ENCODE measurements around the gene USP49.

USP49 gene

DNA sequence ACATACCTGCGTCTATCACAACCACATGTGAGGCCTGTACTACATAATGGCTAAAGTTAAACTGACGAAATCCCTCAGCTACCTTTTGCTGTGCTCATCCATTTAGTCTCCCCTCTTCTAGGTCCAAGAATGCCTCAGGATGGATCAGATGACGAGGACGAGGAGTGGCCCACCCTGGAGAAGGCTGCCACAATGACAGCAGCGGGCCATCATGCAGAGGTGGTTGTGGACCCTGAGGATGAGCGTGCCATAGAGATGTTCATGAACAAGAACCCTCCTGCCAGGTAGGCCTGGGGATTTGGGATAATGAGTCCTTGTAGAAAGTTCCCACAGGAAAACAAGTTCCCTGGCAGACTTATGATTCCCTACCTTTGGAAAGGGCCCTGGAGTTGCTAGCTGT is 32.1 kb upstream of the USP49 start:
- no peak for DNase-seq

DNA sequence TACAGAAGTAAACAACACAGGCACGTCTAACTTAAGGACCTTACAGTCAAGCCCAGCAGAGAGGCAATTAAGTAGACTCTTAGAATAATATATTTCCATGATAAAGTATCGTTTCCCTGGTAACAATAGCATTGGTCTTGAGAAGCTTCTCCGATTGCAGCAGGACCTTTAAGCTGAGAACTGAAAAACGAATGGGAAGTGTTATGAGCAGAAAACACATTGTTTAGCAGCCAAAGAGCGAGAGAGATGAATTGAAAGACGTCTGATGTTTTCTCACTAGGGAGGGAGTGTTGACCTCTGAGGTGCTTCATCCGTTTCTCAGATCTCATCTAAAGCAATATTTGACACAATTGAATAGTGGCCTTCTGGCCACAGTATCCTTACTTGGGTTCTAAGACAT is 27.0 kb upstream of the USP49 start:
- no peak for DNase-seq

DNA sequence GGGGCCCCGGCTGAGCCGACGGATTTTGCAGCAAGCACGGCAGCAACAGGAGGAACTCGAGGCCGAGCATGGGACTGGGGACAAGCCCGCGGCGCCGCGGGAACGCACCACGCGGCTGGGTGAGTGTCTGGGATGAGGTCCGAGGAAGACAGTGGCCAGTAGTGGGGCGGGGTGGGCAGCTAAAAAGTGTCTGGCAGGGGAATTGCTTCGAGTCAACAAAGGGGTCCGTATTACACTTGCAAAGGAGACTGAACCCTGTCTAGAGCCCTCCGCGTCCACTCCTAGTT is 26.5 kb upstream of the USP49 start:
- no peak for DNase-seq

DNA sequence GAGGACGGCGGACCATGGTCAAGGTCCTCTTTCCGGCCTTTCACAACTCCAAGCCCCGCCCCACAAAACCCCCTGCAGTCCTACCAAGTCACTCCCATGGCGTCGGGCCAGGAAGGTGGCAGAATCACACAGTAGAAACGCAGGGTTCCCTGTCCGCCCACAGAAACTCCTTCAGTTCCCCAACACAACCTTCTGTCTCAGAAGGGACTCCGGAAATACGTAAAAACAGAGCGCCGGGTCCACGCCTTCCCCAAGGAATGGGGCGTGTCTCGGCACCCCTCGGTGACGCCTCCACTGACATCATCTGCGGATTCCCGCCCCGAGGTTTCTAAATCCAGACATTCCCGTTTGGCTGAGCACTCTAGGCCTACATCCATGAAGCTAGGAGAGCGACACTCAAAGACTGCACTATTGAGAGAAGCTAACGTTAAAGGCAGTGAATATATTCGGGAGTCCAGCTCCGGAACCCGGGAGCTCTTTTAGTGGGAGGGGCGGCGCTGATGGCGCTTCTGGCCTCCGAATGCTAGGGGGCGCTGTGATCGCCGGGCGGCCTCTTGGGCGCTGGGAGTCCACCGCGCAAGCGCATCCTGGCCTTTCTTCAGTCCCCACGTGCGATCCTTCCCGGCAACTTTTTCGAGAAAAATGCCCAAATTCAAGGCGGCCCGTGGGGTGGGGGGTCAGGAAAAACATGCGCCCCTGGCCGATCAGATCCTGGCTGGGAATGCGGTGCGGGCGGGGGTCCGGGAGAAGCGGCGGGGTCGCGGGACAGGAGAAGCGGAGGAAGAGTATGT is 25.9 kb upstream of the USP49 start, which contains the start of the genes BYSL and MED20:
BYSL (plus strand) TSS at position 579 of the 791 bp plus-strand sequence; CDS start at position 643, 64 bp downstream.
MED20 (minus strand) TSS at position 219 of the 791 bp plus-strand sequence; CDS start at position 98, 121 bp downstream.
- DNase-seq: peak; percentile 97

DNA sequence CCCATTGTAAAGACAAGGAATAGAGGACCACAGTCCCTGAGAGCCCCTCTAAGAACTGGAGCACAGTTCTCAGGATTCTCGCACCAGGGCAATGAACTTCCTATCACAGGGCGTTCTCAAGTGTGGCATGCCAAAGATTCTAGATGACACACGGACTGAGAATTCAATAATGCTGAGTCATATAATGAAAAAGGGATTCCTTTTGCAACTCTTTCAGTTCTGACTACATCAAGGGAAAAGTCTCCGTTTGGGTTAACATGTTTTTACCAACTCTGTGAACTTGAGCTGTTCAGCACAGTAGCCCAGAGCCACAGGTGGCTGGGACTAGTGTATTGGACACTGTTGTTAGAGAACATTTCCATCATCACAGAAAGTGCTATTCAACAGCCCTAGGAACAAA is 22.4 kb upstream of the USP49 start:
- no peak for DNase-seq

DNA sequence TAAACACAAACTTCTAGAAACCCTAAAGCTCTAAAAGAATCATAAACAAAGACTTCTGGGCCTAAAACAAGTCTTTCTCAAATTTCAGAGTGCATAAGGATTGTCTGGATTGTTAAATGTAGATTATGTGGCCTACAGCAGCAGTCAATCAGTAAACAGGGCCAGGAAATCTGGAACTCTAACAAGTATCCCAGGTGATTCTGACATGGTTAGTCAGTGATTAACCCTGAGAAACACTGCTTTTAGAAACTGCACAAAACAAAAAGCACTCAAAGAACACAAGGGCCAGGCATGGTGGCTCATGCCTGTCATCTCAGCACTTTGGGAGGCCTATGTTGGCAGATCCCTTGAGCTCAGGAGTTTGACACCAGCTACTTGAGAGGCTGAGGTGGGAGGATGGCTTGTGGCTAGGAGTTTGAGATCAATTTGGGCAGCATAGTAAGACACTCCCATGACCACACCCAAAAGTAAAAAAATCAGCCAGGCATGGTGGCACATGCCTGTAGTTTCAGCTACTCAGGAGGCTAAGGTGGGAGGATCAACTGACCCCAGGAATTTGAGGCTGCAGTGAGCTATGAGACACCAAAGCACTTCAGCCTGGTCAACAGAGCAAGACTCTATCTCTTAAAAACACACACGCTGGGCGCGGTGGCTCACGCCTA is 19.8 kb upstream of the USP49 start:
- DNase-seq: no peak

DNA sequence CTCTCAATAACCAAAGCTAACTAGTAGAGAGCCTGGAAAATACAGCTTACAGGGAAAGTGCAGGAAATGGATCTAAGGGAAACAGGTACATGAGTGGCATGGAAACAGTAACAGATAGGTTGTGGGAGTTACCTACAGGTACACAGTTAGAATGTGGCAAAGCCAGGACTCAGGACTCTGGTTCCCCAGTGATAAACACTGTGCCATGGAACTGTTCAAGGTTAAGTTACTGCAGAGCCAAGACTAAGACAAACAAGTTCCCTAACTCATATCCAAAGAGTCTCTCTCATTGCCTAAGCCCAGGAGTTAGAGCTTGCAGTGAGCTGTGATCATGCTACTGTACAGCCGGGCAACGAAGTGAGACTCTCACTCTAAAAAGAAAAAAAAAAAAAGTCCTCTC is 19.2 kb upstream of the USP49 start:
- DNase-seq: no peak

DNA sequence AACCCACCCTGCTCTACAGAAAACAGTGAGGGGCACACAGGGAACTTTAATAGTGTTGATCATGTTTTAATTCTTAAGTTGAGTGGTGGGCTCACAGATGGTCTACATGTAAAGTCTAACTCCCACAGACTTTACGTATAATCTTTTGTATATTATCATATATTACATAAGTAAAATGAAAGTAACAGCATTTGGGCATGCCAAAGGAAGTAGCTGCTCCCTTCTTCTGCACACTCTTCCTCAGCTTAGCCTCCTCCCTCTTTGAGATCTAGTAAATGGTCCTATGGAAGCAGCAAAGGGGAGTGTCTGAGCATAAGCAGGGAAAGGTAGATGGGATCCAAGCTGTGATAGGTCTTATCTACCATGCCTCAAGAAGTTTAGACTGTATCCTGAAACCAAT is 14.6 kb upstream of the USP49 start:
- DNase-seq: no peak

DNA sequence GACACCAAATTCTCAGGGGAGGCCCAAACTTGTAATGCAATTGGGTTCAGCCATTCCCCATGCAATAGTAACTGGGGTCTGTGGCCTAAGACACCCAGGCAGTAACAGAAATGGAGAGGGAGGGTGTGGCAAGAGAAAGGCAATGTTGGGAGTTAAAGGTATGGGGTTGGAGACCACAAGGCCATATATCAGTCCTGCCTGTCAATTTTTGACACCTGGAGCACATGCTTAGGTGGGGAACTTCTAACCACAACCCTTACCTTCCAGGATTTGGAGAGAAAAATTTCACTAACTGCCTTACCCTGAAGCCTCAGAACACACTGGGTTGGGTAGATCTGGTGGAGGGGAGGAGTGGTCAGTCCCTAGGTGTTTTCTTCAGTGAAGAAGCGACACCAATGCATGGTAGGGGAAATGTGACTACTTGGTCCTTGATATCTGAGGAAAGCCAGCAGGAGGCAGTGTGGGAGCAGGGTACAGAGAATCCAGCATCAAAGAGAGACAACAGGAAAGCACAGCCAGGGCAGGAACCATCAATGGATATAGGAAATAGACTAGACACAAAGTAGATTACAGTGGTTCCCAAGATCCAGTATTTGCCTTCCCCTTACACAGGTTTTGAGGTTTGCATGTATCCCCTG is 6.8 kb upstream of the USP49 start:
- DNase-seq: peak; percentile 42 to 69

DNA sequence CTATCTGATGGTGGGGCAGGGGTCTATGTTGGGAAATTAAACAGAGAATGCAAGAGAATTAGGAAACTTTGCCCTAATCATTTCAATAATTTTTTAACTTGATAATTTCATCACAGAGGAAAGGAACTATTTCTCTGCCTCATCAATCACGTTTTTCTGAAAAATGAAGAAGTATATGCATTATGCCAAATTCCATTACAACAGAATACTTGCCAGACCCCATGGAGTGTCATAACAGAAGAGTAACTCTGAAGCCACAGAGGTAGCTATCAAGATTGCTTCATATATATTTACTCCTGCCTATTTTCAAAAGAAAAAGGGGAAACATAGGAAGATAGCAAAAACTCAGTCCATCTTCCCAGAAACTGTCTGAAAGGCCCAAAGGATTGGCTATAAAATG is 5.7 kb upstream of the USP49 start:
- peak; percentile 61 for DNase-seq

DNA sequence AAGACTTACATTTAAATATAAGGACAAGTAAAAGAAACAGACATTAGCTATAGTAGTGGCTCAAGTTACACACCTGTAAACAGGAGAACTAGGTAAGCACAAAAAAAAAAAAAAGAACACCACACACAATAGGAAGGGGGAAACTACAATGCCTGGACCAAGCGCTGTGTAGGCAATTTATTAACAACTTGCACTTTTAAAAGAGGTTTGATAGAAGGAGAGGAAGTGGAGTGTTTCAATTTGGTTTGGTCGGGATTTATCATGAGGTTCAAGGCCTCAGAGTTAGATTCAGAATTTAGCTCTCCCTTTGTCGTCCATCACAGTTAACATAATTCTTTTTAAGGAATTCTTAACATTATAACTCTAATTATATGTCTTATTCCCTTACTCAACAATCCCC is 1.1 kb upstream of the USP49 start:
- DNase-seq: no peak

DNA sequence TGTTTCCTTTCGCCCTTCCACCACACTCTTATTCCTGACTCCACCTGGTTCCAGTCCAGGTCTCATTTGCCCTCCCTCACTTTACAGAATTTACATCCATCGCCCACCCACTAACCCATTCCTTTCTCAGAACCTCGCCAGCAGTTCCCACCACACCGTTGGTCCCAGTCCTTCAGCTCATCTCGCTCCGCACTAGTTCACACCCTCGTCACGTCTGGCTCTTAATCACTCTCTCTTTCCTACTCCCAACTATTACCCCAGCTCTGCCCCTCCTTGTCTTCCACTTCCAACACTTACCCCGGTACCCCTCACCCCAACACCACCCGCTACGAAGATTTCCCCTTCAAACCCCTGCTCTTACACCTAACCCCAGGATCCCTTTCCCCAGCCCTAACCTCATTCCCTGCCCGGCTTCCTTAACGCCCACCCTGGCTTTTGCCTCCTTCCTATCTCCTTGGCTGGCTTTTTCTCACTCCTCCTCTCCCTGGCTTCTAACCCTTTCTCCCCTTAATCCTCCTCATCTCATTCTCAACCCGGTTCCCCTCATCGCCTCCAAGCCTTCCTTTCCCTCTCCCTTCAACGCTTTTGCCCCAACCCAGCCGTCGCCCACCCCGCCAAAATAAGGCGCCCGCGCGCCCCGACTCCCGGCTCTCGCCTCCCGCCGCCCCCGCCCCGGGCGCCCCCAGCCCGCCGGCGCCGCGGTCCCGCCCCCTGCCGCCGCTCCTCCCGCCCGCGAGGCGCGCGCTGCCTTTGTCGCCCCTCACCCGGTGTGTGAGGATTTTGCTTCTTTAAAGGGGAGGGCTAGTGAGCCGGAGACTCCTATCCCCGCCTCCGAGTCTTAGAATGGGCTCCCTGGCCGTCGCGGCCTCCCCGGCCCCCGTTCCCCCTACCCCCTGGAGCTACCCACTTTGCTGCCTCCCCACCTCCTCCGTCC is 542 bp downstream of the USP49 start:
- DNase-seq: no peak

DNA sequence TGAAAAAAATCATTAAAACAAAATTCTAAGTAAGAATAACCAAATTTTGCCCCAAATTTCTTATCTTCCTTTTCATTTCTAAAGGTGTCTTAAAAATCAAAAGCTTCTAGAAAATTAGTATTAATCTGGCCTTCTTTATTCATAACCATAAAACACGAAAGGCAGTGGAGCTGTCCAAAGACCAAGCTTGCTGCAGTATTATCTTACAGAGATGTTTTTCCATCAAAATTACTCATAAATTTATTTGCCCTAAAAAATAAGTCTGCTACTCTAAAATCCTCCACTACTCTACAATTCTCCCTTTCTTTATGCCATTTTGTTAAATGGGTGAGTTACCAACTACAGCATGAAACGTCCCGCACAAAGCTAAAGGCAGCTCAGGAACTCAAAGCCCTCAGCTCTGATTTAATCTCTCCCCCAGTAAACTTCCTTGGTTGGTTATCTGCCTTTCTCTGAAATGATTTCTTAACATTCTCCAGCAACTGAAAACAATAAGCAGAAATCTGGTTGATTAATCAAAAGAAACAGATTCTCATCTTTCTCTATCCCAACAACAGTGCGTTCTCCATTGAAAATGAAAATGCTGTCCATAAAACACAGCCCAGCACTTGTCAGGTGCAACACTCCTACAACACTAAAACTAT is 2.1 kb downstream of the USP49 start:
- no peak for DNase-seq

DNA sequence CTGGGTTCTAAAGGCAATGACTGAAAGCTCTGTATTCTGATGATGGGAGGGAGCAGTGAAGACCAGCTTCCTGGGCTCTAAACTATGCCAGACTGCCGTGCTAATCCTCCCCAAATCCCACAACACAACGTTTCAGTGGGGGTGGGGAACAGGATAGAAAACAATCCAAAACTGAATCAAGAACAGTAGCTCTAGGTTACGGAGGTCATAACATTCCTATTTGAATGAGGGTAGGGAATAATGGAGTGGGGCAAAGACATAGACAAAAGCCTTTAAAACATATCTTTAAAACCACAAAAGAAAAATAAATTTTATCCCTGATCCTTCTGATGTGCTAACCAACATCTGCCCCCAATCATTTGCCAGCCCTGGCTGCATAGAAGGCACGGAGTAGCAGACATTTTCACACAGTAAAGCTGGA is 7.8 kb downstream of the USP49 start:
- no peak for DNase-seq

DNA sequence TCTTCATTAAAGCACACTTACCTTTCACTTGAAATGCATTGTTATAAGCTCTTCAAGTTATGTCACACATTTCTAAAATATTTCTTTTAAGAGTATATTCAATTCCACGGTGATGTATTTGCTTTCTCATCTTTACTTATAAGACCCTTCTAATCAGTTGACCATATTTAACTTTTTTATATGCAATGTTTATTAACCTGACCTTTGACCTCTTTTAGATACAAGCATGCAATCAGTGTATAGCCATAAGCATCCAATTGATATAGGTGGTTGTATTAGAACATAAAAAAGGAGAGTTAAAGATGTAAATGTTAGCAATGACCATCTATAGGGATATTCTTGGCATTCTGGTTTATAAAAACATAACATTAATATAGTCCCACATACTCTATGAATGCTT is 9.2 kb downstream of the USP49 start:
- DNase-seq: no peak

DNA sequence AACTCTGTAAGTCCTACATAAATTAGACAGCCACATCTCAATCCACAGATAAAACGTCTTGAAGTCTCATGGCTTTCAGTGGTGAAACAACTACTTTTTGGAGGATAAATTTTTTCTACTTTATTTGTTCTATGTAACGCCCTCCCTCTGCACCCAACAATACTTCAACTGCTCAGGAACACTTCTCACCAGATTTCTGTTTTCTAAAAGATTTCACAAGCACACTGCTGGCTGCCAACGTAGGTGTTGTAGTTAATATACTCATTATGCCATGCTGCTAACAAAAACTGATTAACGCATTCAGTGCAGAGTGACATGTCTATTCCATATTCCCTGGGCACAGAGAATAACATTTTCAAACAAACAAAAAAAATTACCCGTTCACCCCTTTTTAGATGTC is 10.2 kb downstream of the USP49 start:
- DNase-seq: no peak

DNA sequence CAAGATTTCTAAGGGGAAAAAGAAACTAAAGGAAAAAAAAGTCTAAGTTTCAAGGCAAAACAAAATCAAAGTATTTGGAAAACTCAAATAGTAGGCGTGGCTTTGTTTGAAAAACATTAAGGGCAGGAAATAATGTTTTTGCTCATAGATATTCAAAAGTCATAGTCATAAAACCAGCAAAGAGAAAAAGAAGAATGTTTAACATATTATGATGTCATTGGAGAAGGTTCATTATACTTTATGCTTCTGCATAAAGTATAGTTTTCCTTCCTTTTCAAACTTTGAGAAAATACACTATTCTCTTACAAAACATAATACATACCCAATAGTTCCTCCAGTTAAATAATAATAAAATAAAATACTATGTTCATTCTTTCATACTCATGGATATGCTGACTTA is 13.7 kb downstream of the USP49 start:
- DNase-seq: no peak

DNA sequence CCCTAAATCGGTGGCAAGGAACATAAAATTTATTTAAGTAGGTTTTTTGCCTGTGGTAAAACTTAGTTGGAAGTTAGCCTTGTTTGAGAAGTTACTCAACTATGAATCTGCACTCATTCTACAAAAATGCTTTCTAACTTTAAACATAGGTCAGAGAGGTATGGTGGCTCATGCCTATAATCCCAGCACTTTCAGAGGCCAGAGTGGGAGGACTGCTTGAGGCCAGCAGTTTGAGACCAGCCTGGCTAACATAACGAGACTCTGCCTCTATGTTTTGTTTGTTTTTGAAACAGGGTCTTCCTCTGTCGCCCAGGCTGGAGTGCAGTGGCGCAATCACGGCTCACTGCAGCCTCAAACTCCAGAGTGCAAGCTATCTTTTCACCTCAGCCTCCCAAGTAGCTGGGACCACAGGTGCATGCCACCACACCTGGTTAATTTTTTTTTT is 16.2 kb downstream of the USP49 start:
- DNase-seq: no peak

DNA sequence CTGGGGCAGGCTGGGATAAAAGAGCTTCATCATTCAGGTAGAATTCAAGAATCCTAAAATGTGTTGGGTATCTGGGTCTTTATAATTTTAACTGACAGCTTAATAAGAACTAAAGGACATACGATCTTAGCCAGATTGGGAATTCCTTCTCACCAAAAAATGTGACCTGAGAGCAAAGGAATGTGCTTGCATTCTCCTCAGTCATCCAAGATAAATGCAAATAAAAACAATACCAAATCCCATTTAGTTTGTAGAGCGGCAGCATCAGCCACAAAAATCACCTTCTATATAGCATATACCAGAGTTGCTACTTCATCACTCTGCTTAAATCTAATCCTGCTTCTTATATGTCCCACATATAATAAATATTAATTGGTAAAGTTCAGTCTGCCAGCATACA is 16.9 kb downstream of the USP49 start:
- no peak for DNase-seq

DNA sequence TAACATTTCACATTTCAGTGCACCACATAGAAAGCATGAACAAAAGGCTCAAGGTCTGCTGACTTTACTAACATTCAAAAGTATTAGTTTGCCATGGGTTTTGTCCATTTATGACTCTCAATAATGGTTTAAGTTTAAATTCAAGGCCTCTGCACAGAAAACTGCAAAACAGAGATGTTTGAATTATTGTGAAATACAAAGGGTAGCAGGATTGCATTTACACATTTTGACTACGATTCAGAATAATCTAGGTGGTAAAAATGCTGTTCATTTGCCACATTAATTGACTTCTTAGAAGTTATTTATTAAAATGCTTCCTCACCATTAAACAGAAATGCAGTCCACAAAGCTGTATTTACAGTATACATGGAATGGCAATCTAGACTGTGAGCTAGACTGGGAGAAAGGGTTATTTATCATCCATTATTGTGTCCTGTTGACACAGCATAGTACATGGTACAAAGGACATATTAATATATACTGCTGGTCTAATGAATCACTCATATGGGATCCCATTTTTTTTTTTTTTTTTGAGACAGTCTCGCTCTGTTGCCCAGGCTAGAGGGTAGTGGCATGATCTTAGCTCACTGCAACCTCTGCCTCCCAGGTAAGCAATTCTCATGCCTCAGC is 18.0 kb downstream of the USP49 start:
- DNase-seq: no peak

DNA sequence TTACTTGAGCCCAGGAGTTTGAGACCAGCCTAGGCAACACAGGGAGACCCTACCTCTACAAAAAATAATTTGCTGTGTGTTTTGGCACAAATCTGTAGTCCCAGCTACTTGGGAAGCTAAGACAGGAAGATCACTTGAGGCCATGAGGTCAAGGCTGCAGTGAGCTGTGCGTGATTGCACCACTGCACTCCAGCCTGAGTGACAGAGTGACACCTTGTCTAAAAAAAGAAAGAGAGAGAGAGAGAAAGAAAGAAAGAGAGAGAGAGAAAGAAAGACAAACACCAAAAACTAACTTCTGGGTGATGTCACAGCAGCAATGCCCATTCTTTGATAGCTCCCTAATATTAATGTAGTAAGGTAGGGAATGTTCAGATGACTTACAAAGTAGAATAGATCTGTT is 20.4 kb downstream of the USP49 start:
- DNase-seq: no peak

DNA sequence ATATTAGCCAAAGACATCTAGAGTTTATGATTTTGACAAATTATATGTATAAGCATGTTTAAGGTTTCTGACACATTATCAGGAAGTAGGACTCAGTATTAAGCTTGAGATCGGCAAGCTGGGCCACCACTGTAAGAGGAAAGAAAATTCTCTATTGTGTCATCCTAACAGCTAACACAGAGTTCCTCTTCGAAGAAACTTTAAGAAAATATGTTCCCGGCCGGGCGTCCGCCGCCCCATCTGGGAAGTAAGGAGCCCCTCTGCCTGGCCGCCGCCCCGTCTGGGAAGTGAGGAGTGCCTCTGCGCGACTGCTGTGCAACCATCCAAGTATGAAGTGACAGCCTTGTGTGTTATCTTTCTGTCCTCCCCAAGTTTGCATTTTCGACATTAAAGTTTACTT is 23.0 kb downstream of the USP49 start:
- no peak for DNase-seq

Data from AML-193 (cell line).